T1000 (cell line): ENCODE data around the gene THUMPD3.

Experiments
- DNase-seq: peaks from one replicate; lab custom pipeline; 2025; ENCODE audit warnings: mixed read lengths; lab: John Stamatoyannopoulos, UW

Gene THUMPD3

DNA sequence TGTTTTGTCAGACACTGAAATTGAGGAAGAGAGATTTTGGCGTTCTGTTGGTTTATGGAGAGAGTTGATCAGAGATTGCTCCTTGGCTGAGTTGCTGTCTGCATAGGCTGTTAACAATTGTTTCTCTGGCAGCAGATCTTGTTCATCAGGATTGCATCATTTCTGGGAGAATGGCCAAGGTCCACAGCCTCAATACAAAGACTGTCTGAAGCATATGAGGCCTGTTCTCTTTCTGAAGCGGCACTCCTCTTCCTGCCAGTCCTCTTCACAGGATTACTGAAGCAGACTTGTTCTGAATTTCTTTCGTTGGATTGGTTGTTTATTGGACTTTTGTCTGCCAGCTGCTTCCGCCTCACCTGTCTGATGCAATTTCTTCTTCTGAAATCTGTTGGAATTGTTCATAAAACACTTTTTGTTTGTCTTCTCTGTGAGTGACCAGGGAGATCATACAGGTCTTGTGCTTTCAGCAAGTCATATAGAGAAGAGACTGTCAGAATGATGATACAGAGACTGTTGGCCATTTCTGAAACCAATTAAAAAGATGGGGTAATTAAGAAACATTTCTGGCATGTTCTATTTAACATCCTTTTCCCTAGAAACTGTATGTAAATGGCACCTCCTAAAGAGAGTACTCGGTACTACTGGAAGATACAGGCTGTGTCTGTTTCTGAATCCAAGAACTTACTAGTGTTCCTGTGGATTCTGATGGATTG, 60.0 kb downstream of the THUMPD3 start:
- peak; percentile 60 for DNase-seq

DNA sequence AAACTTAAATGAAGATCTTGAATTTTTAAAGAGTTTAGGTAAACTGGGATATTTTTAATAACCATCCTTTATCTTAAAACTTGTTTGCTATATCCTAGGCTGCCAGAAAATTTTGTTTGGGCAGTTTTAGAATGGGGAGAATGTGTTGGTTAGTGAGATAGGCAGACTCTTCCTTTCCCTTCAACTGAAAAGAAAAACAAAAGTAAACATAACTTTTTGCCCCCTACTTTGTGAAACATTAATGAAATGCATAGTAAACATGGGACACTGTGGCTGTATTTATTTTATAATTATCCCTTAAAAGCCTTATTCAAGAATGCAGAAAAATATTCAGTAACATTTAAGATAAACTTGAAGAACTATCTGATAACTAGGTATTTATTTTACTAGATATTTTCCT, 65.6 kb downstream of the THUMPD3 start:
- DNase-seq: no peak

GRCh38 chr3:9430733-9431132, 67.9 kb downstream of the THUMPD3 start:
- DNase-seq: no peak

DNA sequence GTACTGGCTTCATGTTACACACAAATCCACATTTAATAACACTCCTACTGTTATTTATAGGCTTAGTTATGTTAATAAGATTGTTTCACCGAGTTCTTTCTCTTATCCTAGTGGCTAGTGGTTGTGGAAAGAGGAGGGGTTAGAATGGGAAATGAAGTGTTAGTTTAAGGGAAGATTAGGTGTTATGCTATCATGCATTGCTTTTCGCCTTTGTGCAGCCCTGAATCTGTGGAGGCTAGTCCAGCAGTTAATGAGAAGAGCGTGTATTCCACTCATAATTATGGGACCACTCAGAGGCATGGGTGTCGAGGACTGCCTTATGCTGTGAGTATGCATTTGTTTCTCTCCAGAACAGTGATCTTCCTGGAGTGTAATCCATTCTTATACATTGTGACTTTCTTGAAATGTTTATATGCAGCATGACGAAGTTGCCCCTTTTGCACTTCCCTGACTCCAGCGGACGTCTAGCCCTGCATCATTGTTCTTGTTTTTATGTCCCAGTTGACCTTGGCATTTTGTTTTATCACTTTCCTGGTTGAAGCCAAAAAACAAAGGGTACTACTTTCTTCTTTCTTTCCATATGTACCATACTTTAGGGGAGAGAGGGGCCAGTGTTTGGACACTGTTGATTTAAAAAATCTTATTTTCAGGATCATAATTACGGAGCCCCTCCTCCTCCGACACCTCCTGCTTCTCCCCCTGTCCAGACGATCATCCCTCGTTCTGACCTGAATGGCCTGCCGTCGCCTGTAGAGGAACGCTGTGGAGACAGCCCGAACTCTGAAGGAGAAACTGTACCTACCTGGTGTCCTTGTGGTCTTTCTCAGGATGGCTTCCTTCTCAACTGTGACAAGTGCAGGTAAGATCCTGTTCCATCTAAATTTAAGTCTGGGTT, 71.0 kb downstream of the THUMPD3 start:
- no peak for DNase-seq

- DNase-seq: no peak
Measured at GRCh38 chr3:9435316-9435715, 72.5 kb downstream of the THUMPD3 start.
